Endodermal cell (in vitro differentiated cells): ENCODE results near the gene RELT. TPM values are rescaled to one million over a fixed set of nuclear protein-coding genes. Genes with fewer than 3 reads are reported as not detected.

ENCODE experiments used
- DNase-seq: peaks from one replicate; pipeline ENCODE4 v3.0.0-alpha.2; 2017
- H3K27ac ChIP-seq: 2 replicates; pipeline ENCODE4 v1.5.1; 2013; ENCODE audit warnings: mild to moderate bottlenecking, low read depth, low read length, moderate library complexity
- H3K27me3 ChIP-seq: 2 replicates; pipeline ENCODE4 v1.6.1; 2013; ENCODE audit warnings: mild to moderate bottlenecking, low read length, moderate library complexity; ENCODE audit not compliant: insufficient read depth, control insufficient read depth, poor library complexity, severe bottlenecking
- H3K36me3 ChIP-seq: 2 replicates; pipeline ENCODE4 v1.7.0; 2013; ENCODE audit warnings: mild to moderate bottlenecking, low read length, moderate library complexity; ENCODE audit not compliant: control insufficient read depth, insufficient read depth
- H3K4me1 ChIP-seq: one replicate; pipeline ENCODE4 v1.7.0; 2013; ENCODE audit warnings: low read length; ENCODE audit not compliant: control insufficient read depth, insufficient read depth
- H3K4me3 ChIP-seq: 2 replicates; pipeline ENCODE4 v1.5.1; 2013; ENCODE audit warnings: mild to moderate bottlenecking, low read length, moderate library complexity
- H3K9ac ChIP-seq: 2 replicates; pipeline ENCODE4 v1.6.1; 2013; ENCODE audit warnings: mild to moderate bottlenecking, low read length, moderate library complexity; ENCODE audit not compliant: poor library complexity, severe bottlenecking; ENCODE audit errors: extremely low read depth
- H3K9me3 ChIP-seq: 2 replicates; pipeline ENCODE4 v1.6.1; 2013; ENCODE audit warnings: mild to moderate bottlenecking, low read length, moderate library complexity; ENCODE audit not compliant: control insufficient read depth
- H3K27ac Mint-ChIP-seq: 2 replicates; pipeline ENCODE4 v1.8.0; 2020; ENCODE audit warnings: mixed read lengths
- H3K27me3 Mint-ChIP-seq: 2 replicates; pipeline ENCODE4 v1.8.0; 2021; ENCODE audit warnings: mild to moderate bottlenecking, mixed read lengths; ENCODE audit not compliant: insufficient read depth
- H3K36me3 Mint-ChIP-seq: 2 replicates; pipeline ENCODE4 v1.8.0; 2020; ENCODE audit warnings: low read depth, mixed read lengths
- H3K4me1 Mint-ChIP-seq: 2 replicates; pipeline ENCODE4 v1.8.0; 2020; ENCODE audit warnings: mixed read lengths
- H3K4me3 Mint-ChIP-seq: 2 replicates; pipeline ENCODE4 v1.8.0; 2020; ENCODE audit warnings: mild to moderate bottlenecking, moderate library complexity, mixed read lengths
- H3K9me3 Mint-ChIP-seq: 2 replicates; pipeline ENCODE4 v1.8.0; 2020; ENCODE audit warnings: mild to moderate bottlenecking, mixed read lengths
- WGBS, 2 experiments: methylation state at CpG; one replicate each; pipeline versions ENCODE4 v1.1.5 to v1.1.7; 2013; ENCODE audit warnings: missing lambda C conversion rate in 2 of 2, mixed read lengths in 1 of 2; ENCODE audit not compliant: insufficient coverage in 1 of 2, insufficient read length in 1 of 2; 5-methylcytosine and 5-hydroxymethylcytosine counted together
- total RNA-seq, 2 donors: library from RNA; stranded (reverse); fragmentation: NEBNext Ultra II Directional in 1 of 2; extraction: Animal tissue kit (Norgen Biotek cat#: 25700) in 1 of 2; gene quantifications; 2 replicates in 1 of 2; 3 replicates in 1 of 2; pipeline ENCODE4 v1.2.1, GENCODE V29; 2021
- TF ChIP-seq, protein P1 (sequence below): fragments of 200-600 bp; sonication (generic); conservative IDR thresholded peaks from 2 replicates; pipeline ENCODE4 v1.5.0; 2021; ENCODE audit warnings: antibody characterized with exemption, mild to moderate bottlenecking

Gene RELT
- total RNA-seq, 2 donors from 2014 or later: 6.9 to 8.9 TPM

DNA sequence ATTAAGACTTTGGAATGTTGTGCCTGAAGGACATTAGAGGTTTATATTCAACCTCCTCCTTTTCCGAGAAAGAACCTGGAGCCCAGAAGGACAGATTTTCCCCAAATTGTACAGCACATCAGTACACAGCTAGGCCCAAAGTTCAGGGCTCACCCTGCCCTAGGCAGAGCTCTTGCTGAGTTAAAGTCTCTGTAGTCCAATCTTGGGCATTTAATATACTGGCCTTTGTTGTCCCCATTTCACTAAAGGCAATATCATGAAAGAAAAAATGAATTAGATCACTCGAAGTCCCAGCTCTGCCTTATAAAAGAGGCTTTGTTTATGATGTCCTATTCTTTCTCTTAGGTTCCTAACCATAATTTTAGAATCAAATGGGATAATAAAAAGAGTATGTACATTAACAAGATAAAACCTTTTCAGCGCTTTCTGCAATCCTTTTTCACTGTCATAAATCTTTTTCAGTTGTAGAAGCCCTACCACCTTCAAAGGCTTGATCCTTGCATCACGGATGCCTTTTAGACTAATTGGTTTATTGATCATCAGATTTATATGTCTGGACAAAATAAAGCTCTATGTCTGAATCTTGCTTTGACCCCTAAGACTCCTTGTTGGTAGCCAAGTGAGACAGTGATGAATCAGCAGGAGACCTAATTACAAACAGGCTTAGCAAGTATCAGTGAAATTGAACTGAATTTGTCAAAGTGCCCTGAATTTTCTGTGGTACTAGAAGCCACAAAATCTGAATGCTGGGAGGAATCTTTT, 39.8 kb downstream of the RELT start:
- Histone ChIP-seq H3K27ac (no peak overlapping the region), H3K9me3 (no peaks in the 10 kb centered on the region), H3K36me3 (peaks cover 5% of the 10 kb centered on the region), H3K4me3 (no peak overlapping the region), H3K27me3 (no peaks in the 10 kb centered on the region), H3K9ac (no peak overlapping the region), H3K4me1 (peaks cover 5% of the 10 kb centered on the region)
- Mint-ChIP-seq H3K27me3 (no peaks in the 10 kb centered on the region), H3K4me1 (peaks cover 18% of the 10 kb centered on the region), H3K9me3 (no peaks in the 10 kb centered on the region), H3K27ac (no peak overlapping the region), H3K4me3 (no peak overlapping the region), H3K36me3 (peaks cover 23% of the 10 kb centered on the region)
- DNase-seq: no peak
- TF ChIP-seq, protein P1, sequence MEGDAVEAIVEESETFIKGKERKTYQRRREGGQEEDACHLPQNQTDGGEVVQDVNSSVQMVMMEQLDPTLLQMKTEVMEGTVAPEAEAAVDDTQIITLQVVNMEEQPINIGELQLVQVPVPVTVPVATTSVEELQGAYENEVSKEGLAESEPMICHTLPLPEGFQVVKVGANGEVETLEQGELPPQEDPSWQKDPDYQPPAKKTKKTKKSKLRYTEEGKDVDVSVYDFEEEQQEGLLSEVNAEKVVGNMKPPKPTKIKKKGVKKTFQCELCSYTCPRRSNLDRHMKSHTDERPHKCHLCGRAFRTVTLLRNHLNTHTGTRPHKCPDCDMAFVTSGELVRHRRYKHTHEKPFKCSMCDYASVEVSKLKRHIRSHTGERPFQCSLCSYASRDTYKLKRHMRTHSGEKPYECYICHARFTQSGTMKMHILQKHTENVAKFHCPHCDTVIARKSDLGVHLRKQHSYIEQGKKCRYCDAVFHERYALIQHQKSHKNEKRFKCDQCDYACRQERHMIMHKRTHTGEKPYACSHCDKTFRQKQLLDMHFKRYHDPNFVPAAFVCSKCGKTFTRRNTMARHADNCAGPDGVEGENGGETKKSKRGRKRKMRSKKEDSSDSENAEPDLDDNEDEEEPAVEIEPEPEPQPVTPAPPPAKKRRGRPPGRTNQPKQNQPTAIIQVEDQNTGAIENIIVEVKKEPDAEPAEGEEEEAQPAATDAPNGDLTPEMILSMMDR: no peak
- WGBS, 2 experiments: 93 to 100% methylated on average over 1 to 4 of the region's 4 CpGs

DNA sequence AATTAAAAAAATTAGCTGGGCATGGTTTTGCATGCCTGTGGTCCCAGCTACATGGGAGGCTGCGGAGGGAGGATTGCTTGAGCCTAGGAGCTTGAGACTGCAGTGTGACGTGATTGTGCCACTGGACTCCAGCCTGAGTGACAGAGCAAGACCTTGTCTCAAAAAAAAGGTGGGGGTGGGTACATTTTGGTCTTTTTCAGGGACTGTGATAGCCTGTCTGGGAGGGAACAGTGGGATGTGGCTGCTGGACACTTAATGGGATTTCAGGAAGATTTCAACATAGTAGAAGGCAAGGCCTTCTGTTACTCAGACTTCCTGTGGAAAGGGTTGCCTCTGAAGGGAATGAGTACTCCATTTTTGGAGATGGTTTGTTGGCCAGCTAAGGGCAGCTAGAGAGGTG, 40.6 kb downstream of the RELT start:
- H3K4me1 ChIP-seq: peaks cover 5% of the 10 kb centered on the region
- H3K36me3 ChIP-seq: peaks cover 5% of the 10 kb centered on the region
- DNase-seq: no peak
- no peak overlapping the region for H3K27ac Mint-ChIP-seq
- peaks cover 23% of the 10 kb centered on the region for H3K36me3 Mint-ChIP-seq
- TF ChIP-seq, protein P1: no peak
- H3K9me3 Mint-ChIP-seq: no peaks in the 10 kb centered on the region
- H3K27me3 Mint-ChIP-seq: no peaks in the 10 kb centered on the region
- 95 to 100% methylated on average over 2 of the region's 2 CpGs for WGBS, 2 experiments
- no peak overlapping the region for H3K4me3 ChIP-seq
- H3K27me3 ChIP-seq: no peaks in the 10 kb centered on the region
- H3K9ac ChIP-seq: no peak overlapping the region
- H3K4me1 Mint-ChIP-seq: peaks cover 20% of the 10 kb centered on the region
- H3K9me3 ChIP-seq: no peaks in the 10 kb centered on the region
- no peak overlapping the region for H3K4me3 Mint-ChIP-seq
- H3K27ac ChIP-seq: no peak overlapping the region

DNA sequence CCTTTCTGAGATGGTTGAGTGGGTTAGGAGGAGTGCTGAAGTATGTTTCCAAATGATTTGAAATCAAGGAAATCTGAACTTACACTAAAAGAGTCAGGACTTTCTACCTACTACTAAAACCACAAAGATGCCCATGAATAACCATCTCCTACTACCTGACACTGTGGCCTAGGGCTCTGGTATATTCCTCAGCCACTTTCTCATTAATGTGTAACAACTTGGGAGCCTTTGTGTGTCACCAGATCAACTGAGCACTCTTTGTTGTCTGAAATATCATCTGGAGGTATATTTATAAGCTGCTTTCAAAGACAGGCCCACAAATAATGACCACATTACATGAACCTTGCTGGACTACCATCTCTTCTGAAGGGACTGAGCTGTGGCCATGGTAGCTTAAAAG, 43.9 kb downstream of the RELT start:
- Mint-ChIP-seq H3K4me1 (peaks cover 6% of the 10 kb centered on the region), H3K36me3 (peaks cover 21% of the 10 kb centered on the region), H3K27me3 (no peaks in the 10 kb centered on the region), H3K9me3 (no peaks in the 10 kb centered on the region), H3K27ac (peak overlapping the region; percentile 19), H3K4me3 (no peak overlapping the region)
- Histone ChIP-seq H3K36me3 (peaks cover 5% of the 10 kb centered on the region), H3K9me3 (no peaks in the 10 kb centered on the region), H3K4me1 (peaks cover 3% of the 10 kb centered on the region), H3K4me3 (no peak overlapping the region), H3K27ac (no peak overlapping the region), H3K9ac (no peak overlapping the region), H3K27me3 (no peaks in the 10 kb centered on the region)
- TF ChIP-seq, protein P1: no peak
- DNase-seq: no peak
